Activated CD4-positive, alpha-beta T cell treated with anti-CD3 and anti-CD28 coated beads for 1 hour (primary cell): Measurements from ENCODE around the gene PGBD5.

Experiments
- DNase-seq: peaks from one replicate; pipeline ENCODE4 v3.0.0-alpha.2; 2020

PGBD5 gene

GRCh38 chr1:230299191-230300006, 126.7 kb downstream of the PGBD5 start:
- no peak for DNase-seq

GRCh38 chr1:230295367-230295766, 130.8 kb downstream of the PGBD5 start:
- DNase-seq: no peak

- no peak for DNase-seq
Measured at GRCh38 chr1:230293390-230293700, 132.8 kb downstream of the PGBD5 start.

- DNase-seq: no peak
Measured at GRCh38 chr1:230292689-230293389, 133.3 kb downstream of the PGBD5 start.

GRCh38 chr1:230291731-230292620, 134.2 kb downstream of the PGBD5 start:
- DNase-seq: no peak

GRCh38 chr1:230289350-230289644, 136.8 kb downstream of the PGBD5 start:
- DNase-seq: no peak

- no peak for DNase-seq
Measured at GRCh38 chr1:230288641-230289349, 137.3 kb downstream of the PGBD5 start.

GRCh38 chr1:230287674-230288315, 138.3 kb downstream of the PGBD5 start:
- DNase-seq: no peak

GRCh38 chr1:230286890-230287269, 139.3 kb downstream of the PGBD5 start:
- DNase-seq: no peak

GRCh38 chr1:230286166-230286889, 139.8 kb downstream of the PGBD5 start:
- no peak for DNase-seq

GRCh38 chr1:230285351-230285750, 140.8 kb downstream of the PGBD5 start:
- DNase-seq: no peak

GRCh38 chr1:230284891-230285290, 141.2 kb downstream of the PGBD5 start:
- DNase-seq: no peak

GRCh38 chr1:230283678-230284077, 142.5 kb downstream of the PGBD5 start:
- no peak for DNase-seq

- DNase-seq: no peak
Measured at GRCh38 chr1:230282157-230282556, 144.0 kb downstream of the PGBD5 start.

GRCh38 chr1:230281556-230281955, 144.6 kb downstream of the PGBD5 start:
- DNase-seq: no peak

GRCh38 chr1:230280906-230281413, 145.2 kb downstream of the PGBD5 start:
- DNase-seq: no peak

- DNase-seq: no peak
Measured at GRCh38 chr1:230280054-230280795, 145.9 kb downstream of the PGBD5 start.

- DNase-seq: no peak
Measured at GRCh38 chr1:230279583-230279945, 146.6 kb downstream of the PGBD5 start.

GRCh38 chr1:230278871-230279582, 147.1 kb downstream of the PGBD5 start:
- DNase-seq: no peak

- DNase-seq: no peak
Measured at GRCh38 chr1:230278376-230278775, 147.8 kb downstream of the PGBD5 start.
